GM12878 (cell line): ENCODE results near the gene COQ5. TPM values are rescaled to one million over a fixed set of nuclear protein-coding genes. Genes with fewer than 3 reads are reported as not detected.

Experiments
- BMI1 ChIP-seq: fragments of 450-650 bp; IDR thresholded peaks from 2 replicates; pipeline ENCODE4 v1.6.1; 2016; ENCODE audit warnings: mild to moderate bottlenecking, moderate library complexity, borderline replicate concordance
- BRCA1 ChIP-seq: IDR thresholded peaks from 2 replicates; pipeline ENCODE4 v1.6.1; 2011; ENCODE audit warnings: low read depth, low read length, improper control_type of control experiment
- CHD4 ChIP-seq: fragments of 200-600 bp; sonication (generic); IDR thresholded peaks from 2 replicates; pipeline ENCODE4 v1.6.1; 2016; ENCODE audit warnings: mild to moderate bottlenecking
- CREM ChIP-seq: IDR thresholded peaks from 2 replicates; pipeline ENCODE4 v1.6.1; 2014; ENCODE audit warnings: antibody characterized with exemption, low read depth
- DPF2 ChIP-seq: fragments of 450-650 bp; IDR thresholded peaks from 2 replicates; pipeline ENCODE4 v1.6.1; 2017; ENCODE audit warnings: mild to moderate bottlenecking
- ETV6 ChIP-seq, 2 experiments: fragments of 450-650 bp in 1 of 2; IDR thresholded peaks in 1 of 2; conservative IDR thresholded peaks in 1 of 2; 2 replicates each; pipeline ENCODE4 v1.6.1; 2014; ENCODE audit warnings: antibody characterized with exemption in 1 of 2, borderline replicate concordance in 1 of 2, low read depth in 1 of 2, mild to moderate bottlenecking in 1 of 2, moderate library complexity in 1 of 2
- GATAD2B ChIP-seq: fragments of 450-650 bp; conservative IDR thresholded peaks from 2 replicates; pipeline ENCODE4 v1.6.1; 2017; ENCODE audit warnings: low read depth, mild to moderate bottlenecking, moderate library complexity
- HCFC1 ChIP-seq: fragments of 150-350 bp; IDR thresholded peaks from 2 replicates; pipeline ENCODE4 v1.6.1; 2014; ENCODE audit warnings: low read length
- HDGF ChIP-seq: fragments of 450-650 bp; IDR thresholded peaks from 2 replicates; pipeline ENCODE4 v1.6.1; 2016; ENCODE audit warnings: antibody characterized with exemption
- MEF2B ChIP-seq: fragments of 450-650 bp; IDR thresholded peaks from 2 replicates; pipeline ENCODE4 v1.6.1; 2018; ENCODE audit warnings: mild to moderate bottlenecking, moderate library complexity; ENCODE audit not compliant: partially characterized antibody, poor library complexity, severe bottlenecking
- NFXL1 ChIP-seq: fragments of 450-650 bp; IDR thresholded peaks from 2 replicates; pipeline ENCODE4 v1.6.1; 2017; ENCODE audit warnings: antibody characterized with exemption, mild to moderate bottlenecking, borderline replicate concordance
- NFYA ChIP-seq: IDR thresholded peaks from 2 replicates; pipeline ENCODE4 v1.6.1; 2011; ENCODE audit warnings: low read depth, mild to moderate bottlenecking, low read length, improper control_type of control experiment, borderline replicate concordance
- NR2C2 ChIP-seq: IDR thresholded peaks from 2 replicates; pipeline ENCODE4 v1.6.1; 2011; ENCODE audit warnings: borderline replicate concordance, low read depth; ENCODE audit not compliant: control insufficient read depth, insufficient read length
- NR2F1 ChIP-seq: fragments of 450-650 bp; conservative IDR thresholded peaks from 2 replicates; pipeline ENCODE4 v1.6.1; 2017; ENCODE audit warnings: mild to moderate bottlenecking
- PKNOX1 ChIP-seq: fragments of 450-650 bp; IDR thresholded peaks from 2 replicates; pipeline ENCODE4 v1.6.1; 2016; ENCODE audit warnings: mild to moderate bottlenecking
- POLR2AphosphoS5 ChIP-seq: IDR thresholded peaks from 2 replicates; pipeline ENCODE4 v1.6.1; 2011; ENCODE audit warnings: mild to moderate bottlenecking, low read length, inconsistent platforms
- PRDM15 ChIP-seq: fragments of 450-650 bp; formaldehyde crosslinking; IDR thresholded peaks from 2 replicates; pipeline ENCODE4 v1.4.0; 2020; ENCODE audit warnings: mild to moderate bottlenecking, moderate library complexity
- RFX5 ChIP-seq: IDR thresholded peaks from 2 replicates; pipeline ENCODE4 v1.6.1; 2011; ENCODE audit warnings: low read depth, low read length, improper control_type of control experiment
- SIN3A ChIP-seq: IDR thresholded peaks from 2 replicates; pipeline ENCODE4 v1.6.1; 2012; ENCODE audit warnings: low read depth, low read length, improper control_type of control experiment
- SMAD5 ChIP-seq: IDR thresholded peaks from 2 replicates; pipeline ENCODE4 v1.6.1; 2016; ENCODE audit warnings: antibody characterized with exemption, low read depth
- STAT1 ChIP-seq: fragments of 450-650 bp; conservative IDR thresholded peaks from 2 replicates; pipeline ENCODE4 v1.6.1; 2014; ENCODE audit warnings: antibody characterized with exemption, mild to moderate bottlenecking
- STAT3 ChIP-seq: IDR thresholded peaks from 2 replicates; pipeline ENCODE4 v1.6.1; 2011; ENCODE audit warnings: low read depth, low read length, improper control_type of control experiment
- ZBED1 ChIP-seq: IDR thresholded peaks from 2 replicates; pipeline ENCODE4 v1.6.1; 2016; ENCODE audit warnings: borderline replicate concordance
- ZNF592 ChIP-seq: fragments of 450-650 bp; IDR thresholded peaks from 2 replicates; pipeline ENCODE4 v1.6.1; 2017; ENCODE audit warnings: mild to moderate bottlenecking, moderate library complexity
- polyA plus RNA-seq, 11 experiments: library from polyadenylated mRNA; depleted of rRNA in 4 of 11; unstranded in 6 of 11; stranded (reverse) in 5 of 11; fragments of >200 nt; fragmentation: Nextera tagmentation in 4 of 11; fragmentation: Illumina TruSeq in 1 of 11; extraction: Ambion mirVana in 4 of 11; extraction: Trizol in 1 of 11; gene quantifications; 1 replicate in 1 of 11; 2 replicates in 10 of 11; pipeline versions ENCODE4 v1.2.1 to v1.2.3, GENCODE V29; 2011 to 2016; ENCODE audit warnings: inconsistent platforms in 2 of 11, missing spikeins in 2 of 11, low read depth in 1 of 11
- total RNA-seq, 4 experiments: library from RNA; depleted of rRNA in 3 of 4; stranded (reverse); fragments of >200 nt in 3 of 4; fragmentation: Illumina TruSeq in 1 of 4; extraction: Trizol in 1 of 4; gene quantifications; 2 replicates each; pipeline versions ENCODE4 v1.2.1 to v1.2.3, GENCODE V29; 2013 to 2021

The COQ5 gene
- total and polyA plus RNA-seq, 10 of the 15 experiments (the other 5 are each of a cell fraction or from before 2014, with no cell fraction given) = 24.8 to 69.3 (median 37.8) TPM

DNA sequence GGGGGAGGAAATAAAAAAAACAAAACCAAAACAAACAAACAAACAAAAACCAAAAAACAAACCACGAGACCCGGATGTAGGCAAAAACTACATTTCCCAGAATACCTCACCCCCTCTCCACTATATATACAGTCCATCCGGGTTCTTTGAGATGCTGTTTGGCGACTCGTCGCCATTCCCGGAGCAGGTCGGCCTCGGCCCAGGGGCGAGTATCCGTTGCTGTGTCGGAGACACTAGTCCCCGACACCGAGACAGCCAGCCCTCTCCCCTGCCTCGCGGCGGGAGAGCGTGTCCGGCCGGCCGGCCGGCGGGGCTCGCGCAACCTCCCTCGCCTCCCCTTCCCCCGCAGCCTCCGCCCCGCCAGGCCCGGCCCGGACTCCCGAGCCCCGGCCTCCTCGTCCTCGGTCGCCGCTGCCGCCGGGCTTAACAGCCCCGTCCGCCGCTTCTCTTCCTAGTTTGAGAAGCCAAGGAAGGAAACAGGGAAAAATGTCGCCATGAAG lies 5.3 kb upstream of the COQ5 start, which contains the start of gene RNF10 (continued):
- TF ChIP-seq POLR2AphosphoS5 = peak; percentile 98
- TF ChIP-seq ZBED1 = no peak
- no peak for TF ChIP-seq RFX5
- no peak for TF ChIP-seq NFXL1
- no peak for TF ChIP-seq STAT3
- no peak for TF ChIP-seq HDGF
- TF ChIP-seq MEF2B = no peak
- TF ChIP-seq GATAD2B = 0 out of 2 replicates have a peak, but pooled peaks have one; percentile 74
- TF ChIP-seq SMAD5 = peak; percentile 81
- TF ChIP-seq CHD4 = no peak
- peak; percentile 69 for TF ChIP-seq DPF2
- TF ChIP-seq NR2C2 = no peak
- TF ChIP-seq PKNOX1 = peak; percentile 36; the same call in 1 of the 2 replicates
- TF ChIP-seq BRCA1 = no peak
- no peak for TF ChIP-seq NFYA
- TF ChIP-seq CREM = peak; percentile 25; the same call in 1 of the 2 replicates
- TF ChIP-seq NR2F1 = no peak; the same call in 1 of the 2 replicates
- no peak for TF ChIP-seq STAT1
- 0 out of 2 replicates have a peak, but pooled peaks have one; percentile 36 for TF ChIP-seq ZNF592
- TF ChIP-seq PRDM15 = no peak
- peak; percentile 28; the same call in 1 of the 2 replicates for TF ChIP-seq SIN3A
- peak; percentile 84 for TF ChIP-seq HCFC1
- TF ChIP-seq BMI1 = no peak
- TF ChIP-seq ETV6 (conservative IDR thresholded peaks at IDR 0.05 in 1 of 2, IDR thresholded peaks at IDR 0.05 in 1 of 2; ENCODE audit: borderline replicate concordance in 1 of 2, low read depth in 1 of 2) = no peak
